Natural killer cell (primary cell): Measurements from ENCODE around the gene NYNRIN. TPM values are rescaled to one million over a fixed set of nuclear protein-coding genes. Genes with fewer than 3 reads are reported as not detected.

ENCODE experiments used
- ATAC-seq, 3 donors: fragments of 150-1000 bp in 2 of 3; fragments of 200-7000 bp in 1 of 3; cut with Tn5 transposase; 1 replicate in 1 of 3; 2 replicates in 2 of 3; pipeline ENCODE4 v1.10.0; 2021; ENCODE audit warnings: mild to moderate bottlenecking in 2 of 3, moderate library complexity in 2 of 3
- DNase-seq, 2 donors: peaks; one replicate each; pipeline versions ENCODE4 v3.0.0 to v3.0.0-alpha.2; 2013 to 2021; ENCODE audit warnings: mixed read lengths in 1 of 2
- H3K27ac ChIP-seq: one replicate; pipeline ENCODE4 v1.5.1; 2013; ENCODE audit warnings: mild to moderate bottlenecking, low read length
- H3K27me3 ChIP-seq: one replicate; pipeline ENCODE4 v1.6.1; 2013; ENCODE audit warnings: low read length; ENCODE audit not compliant: control insufficient read depth, insufficient read depth
- H3K36me3 ChIP-seq: one replicate; pipeline ENCODE4 v1.6.1; 2013; ENCODE audit warnings: low read length; ENCODE audit not compliant: control insufficient read depth, insufficient read depth
- H3K4me1 ChIP-seq: one replicate; pipeline ENCODE4 v1.6.1; 2013; ENCODE audit warnings: low read length; ENCODE audit not compliant: control insufficient read depth, insufficient read depth
- H3K4me3 ChIP-seq: one replicate; pipeline ENCODE4 v1.5.1; 2013; ENCODE audit warnings: low read length
- H3K9me3 ChIP-seq: one replicate; pipeline ENCODE4 v1.6.1; 2013; ENCODE audit warnings: low read length; ENCODE audit not compliant: control insufficient read depth, insufficient read depth
- H3K27ac Mint-ChIP-seq, 2 donors: one replicate each; pipeline ENCODE4 v1.8.0; 2022; ENCODE audit warnings: mild to moderate bottlenecking in 2 of 2, mixed read lengths in 2 of 2, moderate library complexity in 1 of 2
- H3K27me3 Mint-ChIP-seq, 2 donors: one replicate each; pipeline ENCODE4 v1.8.0; 2022; ENCODE audit warnings: low read depth in 2 of 2, mixed read lengths in 2 of 2
- H3K36me3 Mint-ChIP-seq: one replicate; pipeline ENCODE4 v1.8.0; 2022; ENCODE audit warnings: mixed read lengths
- H3K4me1 Mint-ChIP-seq, 2 donors: one replicate each; pipeline ENCODE4 v1.8.0; 2022; ENCODE audit warnings: mixed read lengths in 2 of 2
- H3K4me3 Mint-ChIP-seq: one replicate; pipeline ENCODE4 v1.8.0; 2022; ENCODE audit warnings: mild to moderate bottlenecking, moderate library complexity, mixed read lengths
- H3K9me3 Mint-ChIP-seq, 2 donors: one replicate each; pipeline ENCODE4 v1.8.0; 2022; ENCODE audit warnings: mixed read lengths in 2 of 2
- CTCF ChIP-seq: fragments of 200-600 bp; IDR thresholded peaks from one replicate; pipeline ENCODE4 v1.8.0; 2022; ENCODE audit warnings: antibody characterized with exemption
- WGBS: methylation state at CpG from one replicate; pipeline ENCODE4 v1.1.7; 2013; ENCODE audit warnings: missing lambda C conversion rate; ENCODE audit not compliant: insufficient coverage; 5-methylcytosine and 5-hydroxymethylcytosine counted together
- intact Hi-C: fragments of 100-400 bp; cut with micrococcal nuclease; formaldehyde crosslinking; loops from one replicate; pipeline ENCODE4 v1.14.2; 2022
- total RNA-seq, 4 donors: library from RNA; stranded (reverse); fragments of 120-200 nt in 1 of 4; gene quantifications; one replicate each; pipeline versions ENCODE4 v1.2.3 to v1.2.4, GENCODE V29; 2013 to 2022

Gene NYNRIN
- total RNA-seq, 3 donors from 2014 or later (not counting 1 experiment from before 2014, with no cell fraction given): 0.23 to 0.53 (median 0.42) TPM

DNA sequence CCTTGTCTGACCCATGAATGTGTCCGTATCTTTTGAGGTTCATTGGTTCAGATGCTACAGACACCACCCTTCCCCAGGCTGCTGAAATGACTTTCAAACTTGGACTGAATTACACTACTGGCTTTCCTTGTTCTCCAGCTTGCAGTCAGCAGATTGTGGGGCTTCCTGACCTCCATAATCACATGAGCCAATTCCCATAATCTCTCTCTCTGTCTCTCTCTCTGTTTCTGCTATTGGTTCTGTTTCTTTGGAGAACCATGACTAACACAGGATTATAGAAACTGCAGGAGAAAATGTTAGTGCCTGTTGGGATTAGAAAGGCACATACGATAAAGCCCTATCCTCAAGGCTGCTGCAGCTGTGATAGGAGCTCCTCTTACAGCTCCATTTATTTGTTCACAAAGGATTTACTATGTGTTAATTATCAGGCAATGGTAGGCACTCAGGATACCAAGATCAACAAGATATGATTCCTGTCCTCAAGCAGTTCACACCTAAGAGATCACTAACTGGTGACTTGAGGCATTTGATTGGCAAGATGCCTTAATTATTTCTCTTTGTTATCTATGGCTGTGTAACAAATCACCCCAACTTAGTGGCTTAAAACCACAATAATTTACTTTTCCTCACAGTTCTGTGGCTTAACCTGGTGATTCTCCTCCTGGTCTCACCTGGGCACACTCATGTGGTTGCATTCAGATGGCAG lies 10.2 kb upstream of the NYNRIN start:
- WGBS: 73% methylated on average over 2 of the region's 2 CpGs
- DNase-seq (no peak), ATAC-seq (no peak)
- Mint-ChIP-seq H3K4me3 (no peak overlapping the region), H3K9me3 (no peaks in the 10 kb centered on the region), H3K27me3 (peaks cover 35 to 40% of the 10 kb centered on the region in 2 donors), H3K4me1 (no peaks in the 10 kb centered on the region), H3K36me3 (no peaks in the 10 kb centered on the region), H3K27ac (no peak overlapping the region)
- H3K9me3 ChIP-seq: no peaks in the 10 kb centered on the region
- no peaks in the 10 kb centered on the region for H3K27me3 ChIP-seq
- no peaks in the 10 kb centered on the region for H3K4me1 ChIP-seq
- H3K4me3 ChIP-seq: no peak overlapping the region
- H3K27ac ChIP-seq: no peak overlapping the region
- intact Hi-C loops: no loop called here
- TF ChIP-seq CTCF: no peak
- no peaks in the 10 kb centered on the region for H3K36me3 ChIP-seq

GRCh38 chr14:24389226-24389848 lies 9.5 kb upstream of the NYNRIN start:
- Histone ChIP-seq H3K36me3 (no peaks in the 10 kb centered on the region), H3K27ac (no peak overlapping the region), H3K9me3 (no peaks in the 10 kb centered on the region), H3K27me3 (no peaks in the 10 kb centered on the region), H3K4me1 (no peaks in the 10 kb centered on the region), H3K4me3 (no peak overlapping the region)
- TF ChIP-seq CTCF: no peak
- H3K4me1 Mint-ChIP-seq: no peaks in the 10 kb centered on the region
- H3K9me3 Mint-ChIP-seq: no peaks in the 10 kb centered on the region
- 80% methylated on average over 11 of the region's 11 CpGs for WGBS
- no peak overlapping the region for H3K27ac Mint-ChIP-seq
- H3K27me3 Mint-ChIP-seq: peaks cover 30 to 40% of the 10 kb centered on the region in 2 donors
- DNase-seq: no peak
- intact Hi-C loops: no loop called here
- H3K36me3 Mint-ChIP-seq: no peaks in the 10 kb centered on the region
- no peak for ATAC-seq
- no peak overlapping the region for H3K4me3 Mint-ChIP-seq

DNA sequence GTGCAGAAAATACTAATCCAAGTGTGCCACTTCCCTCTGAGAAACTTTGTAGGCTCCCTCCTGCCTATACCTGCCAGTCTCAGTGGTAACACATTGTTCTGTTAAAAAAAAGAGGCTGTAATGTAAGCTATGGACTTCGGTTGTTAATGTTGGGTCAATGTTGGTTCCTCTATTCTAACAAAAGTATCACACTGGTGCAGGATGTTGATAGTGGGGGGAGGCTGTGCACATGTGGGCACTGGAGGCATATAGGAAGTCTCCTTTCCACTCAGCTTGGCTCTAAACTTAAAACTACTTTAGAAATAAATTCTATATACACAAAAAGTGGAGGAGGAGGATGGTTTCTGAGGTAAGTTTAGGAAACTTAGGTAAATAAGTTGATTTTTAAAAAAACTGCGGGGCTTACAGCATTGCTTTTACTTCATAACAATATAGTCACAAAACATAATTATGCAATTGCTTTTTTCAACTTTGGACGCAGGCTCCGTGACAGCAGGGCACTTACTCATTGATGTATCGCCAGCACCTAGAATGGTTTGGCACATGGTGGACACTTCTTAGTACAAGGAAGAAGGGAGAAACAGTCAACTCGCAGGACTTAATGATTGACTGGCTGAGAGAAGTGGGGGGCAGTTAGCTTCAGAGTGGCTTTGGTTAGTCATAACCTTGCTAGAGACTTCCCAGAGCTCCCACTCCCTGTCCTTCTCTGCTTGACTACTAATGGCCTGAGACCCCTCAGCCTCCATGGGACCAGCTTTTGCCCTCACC lies 7.9 kb upstream of the NYNRIN start:
- Mint-ChIP-seq H3K36me3 (no peaks in the 10 kb centered on the region), H3K27me3 (peaks cover 27 to 29% of the 10 kb centered on the region in 2 donors), H3K27ac (no peak overlapping the region), H3K4me3 (no peak overlapping the region), H3K4me1 (peaks cover 4% of the 10 kb centered on the region in 2 donors), H3K9me3 (no peaks in the 10 kb centered on the region)
- WGBS: 49% methylated on average over 4 of the region's 6 CpGs
- no peak for TF ChIP-seq CTCF
- ATAC-seq (no peak), DNase-seq (no peak)
- H3K27me3 ChIP-seq: no peaks in the 10 kb centered on the region
- H3K4me1 ChIP-seq: no peaks in the 10 kb centered on the region
- no peaks in the 10 kb centered on the region for H3K9me3 ChIP-seq
- H3K27ac ChIP-seq: no peak overlapping the region
- no peak overlapping the region for H3K4me3 ChIP-seq
- intact Hi-C loops: no loop called here
- H3K36me3 ChIP-seq: no peaks in the 10 kb centered on the region
